HG02798 (cell line): ENCODE results near the gene KCNH3.

Source experiments
- ATAC-seq: cut with Tn5 transposase; IDR thresholded peaks from one replicate; pipeline ENCODE4 v1.9.1; 2021; ENCODE audit warnings: mild to moderate bottlenecking; ENCODE audit not compliant: unreplicated experiment, poor library complexity

Gene KCNH3

DNA sequence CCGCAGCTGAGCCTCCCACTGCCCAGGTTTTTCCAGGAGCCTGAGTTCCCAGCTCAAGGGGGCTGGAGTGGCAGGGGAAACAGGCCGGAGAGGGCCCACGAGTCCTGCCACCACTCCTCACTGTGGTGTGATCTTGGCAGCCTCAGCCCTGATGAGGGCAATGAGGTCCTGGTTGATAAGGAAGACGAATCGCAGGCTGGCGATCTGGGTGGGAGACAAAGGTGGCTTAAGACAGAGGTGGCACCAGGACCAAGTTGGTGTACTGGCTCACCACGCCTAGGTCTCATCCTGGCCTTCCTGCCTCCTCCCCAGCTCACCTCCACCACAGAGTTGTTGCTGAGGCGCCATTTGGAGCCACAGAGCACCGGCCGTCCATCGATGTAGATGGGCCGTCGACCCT lies 19.7 kb downstream of the KCNH3 start:
- ATAC-seq = no peak

DNA sequence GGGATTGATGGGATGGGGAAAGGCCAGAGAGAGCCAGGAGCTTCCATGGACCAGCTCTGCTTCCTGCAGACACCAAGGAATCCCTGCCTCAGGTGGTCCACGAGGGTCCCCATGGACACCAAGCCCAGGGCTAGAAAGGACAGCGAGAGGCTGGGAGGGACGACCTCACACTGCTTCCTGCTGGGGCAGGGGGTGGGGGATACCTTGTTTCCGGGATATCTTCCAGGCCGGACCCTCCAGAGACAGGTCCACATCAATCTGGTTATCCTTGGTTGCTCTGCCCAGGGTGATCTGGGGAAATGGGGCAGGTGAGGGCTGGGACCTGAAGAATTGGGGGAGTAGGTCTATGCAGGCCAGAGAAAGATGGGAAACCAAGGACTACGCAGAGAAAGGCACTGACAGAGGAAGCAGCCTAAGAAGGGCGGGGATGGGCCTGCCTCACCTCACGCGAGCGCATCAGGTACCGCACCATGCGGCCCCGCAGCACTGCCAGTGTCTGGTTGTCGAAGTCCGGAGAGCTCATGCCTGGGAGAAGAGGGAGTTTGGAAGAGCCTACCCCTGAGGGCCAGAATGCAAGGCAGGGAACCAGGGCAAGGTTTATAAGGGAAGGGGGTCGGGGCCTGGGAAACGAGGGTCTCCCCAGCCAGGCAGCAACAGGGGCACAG lies 20.3 kb downstream of the KCNH3 start:
- no peak for ATAC-seq

DNA sequence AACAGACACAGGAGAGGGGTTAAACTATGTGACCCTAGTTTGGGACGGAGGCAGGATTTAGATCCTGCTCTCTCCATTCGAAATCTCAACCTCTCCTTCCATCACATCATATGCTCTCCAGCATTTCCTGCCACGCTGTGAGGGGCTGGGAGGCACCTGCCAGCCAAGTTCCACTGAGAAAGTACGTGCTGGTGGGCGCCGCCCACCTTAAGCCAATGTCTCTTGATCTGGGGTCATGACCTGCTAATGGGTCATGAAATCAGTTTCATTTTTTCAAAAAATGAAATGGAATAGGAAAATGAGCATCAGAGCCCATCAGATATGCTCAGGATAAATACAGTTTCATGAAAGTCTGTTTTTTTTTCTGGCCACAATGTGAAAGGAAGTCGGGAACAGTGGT lies 21.9 kb downstream of the KCNH3 start:
- ATAC-seq = no peak

DNA sequence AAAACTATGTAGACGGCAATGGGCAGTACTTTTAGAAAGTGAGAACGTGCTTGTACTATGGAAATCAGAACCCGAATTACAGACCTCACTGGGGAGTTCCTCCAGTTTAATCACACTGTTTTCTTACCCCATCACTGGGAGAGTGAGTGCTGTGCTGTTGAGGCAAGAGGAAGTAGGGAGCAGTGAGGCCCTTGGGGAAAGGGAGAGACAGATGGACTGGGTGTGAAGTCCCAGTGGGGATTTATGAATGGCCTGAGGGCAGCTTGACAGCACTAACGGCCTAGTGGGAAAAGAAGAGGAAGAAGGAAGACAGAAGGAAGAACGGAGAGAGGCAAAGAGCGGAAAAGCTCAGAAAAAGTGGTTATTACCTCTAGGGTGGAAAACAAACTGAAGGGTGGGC lies 23.4 kb downstream of the KCNH3 start:
- no peak for ATAC-seq

DNA sequence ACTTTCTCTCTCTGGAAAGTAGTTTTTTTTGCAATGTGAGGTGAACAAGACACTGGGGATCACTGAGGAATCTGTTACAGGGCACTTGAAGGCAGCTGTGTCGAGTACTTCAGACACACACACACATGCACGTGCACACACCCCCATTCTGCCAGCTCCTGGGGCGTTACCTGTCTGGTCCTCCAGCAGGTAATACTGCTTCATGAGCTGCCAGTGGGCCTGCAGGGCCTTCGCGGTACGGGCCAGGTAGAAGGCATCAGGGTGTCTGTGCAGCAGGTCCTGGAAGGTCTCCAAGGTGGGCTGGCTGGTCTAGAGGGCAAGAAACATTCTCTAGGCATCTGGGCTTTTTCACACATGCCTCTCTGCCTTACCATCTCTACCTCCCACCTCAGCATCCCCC lies 24.0 kb downstream of the KCNH3 start:
- no peak for ATAC-seq

DNA sequence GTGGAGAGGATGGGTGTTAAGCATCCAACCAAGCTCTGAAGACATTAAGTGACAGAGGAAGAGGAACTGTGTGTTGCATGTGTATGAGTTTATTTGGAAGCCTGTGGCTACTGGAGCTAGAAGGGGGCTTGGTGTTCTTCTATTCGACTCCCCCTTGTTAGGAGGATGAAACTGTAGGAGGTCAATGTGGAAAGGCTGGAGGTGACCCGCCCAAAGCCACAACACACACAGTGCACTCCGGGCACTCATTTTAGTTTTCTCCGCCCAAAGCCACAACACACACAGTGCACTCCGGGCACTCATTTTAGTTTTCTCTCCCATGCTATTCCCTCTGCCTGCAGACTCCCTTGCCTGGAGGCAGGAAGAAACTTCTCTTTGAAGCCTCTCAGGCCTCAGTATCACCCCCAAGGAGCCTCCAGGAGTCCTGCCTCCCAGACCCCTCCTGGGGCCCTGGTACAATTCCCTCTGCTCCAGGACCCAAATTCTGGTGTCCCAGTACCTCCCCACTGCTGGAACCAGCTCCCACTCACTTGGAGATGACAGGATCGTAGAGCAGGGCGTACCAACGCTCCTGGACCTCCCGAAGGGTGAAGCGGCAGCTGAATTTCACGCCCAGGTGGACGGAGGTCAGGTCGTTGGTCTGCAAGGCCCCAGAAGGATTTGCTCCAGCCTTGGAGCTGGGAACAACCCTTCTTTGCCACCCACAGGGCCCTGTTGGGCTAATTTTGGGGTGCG lies 25.3 kb downstream of the KCNH3 start:
- ATAC-seq = no peak

DNA sequence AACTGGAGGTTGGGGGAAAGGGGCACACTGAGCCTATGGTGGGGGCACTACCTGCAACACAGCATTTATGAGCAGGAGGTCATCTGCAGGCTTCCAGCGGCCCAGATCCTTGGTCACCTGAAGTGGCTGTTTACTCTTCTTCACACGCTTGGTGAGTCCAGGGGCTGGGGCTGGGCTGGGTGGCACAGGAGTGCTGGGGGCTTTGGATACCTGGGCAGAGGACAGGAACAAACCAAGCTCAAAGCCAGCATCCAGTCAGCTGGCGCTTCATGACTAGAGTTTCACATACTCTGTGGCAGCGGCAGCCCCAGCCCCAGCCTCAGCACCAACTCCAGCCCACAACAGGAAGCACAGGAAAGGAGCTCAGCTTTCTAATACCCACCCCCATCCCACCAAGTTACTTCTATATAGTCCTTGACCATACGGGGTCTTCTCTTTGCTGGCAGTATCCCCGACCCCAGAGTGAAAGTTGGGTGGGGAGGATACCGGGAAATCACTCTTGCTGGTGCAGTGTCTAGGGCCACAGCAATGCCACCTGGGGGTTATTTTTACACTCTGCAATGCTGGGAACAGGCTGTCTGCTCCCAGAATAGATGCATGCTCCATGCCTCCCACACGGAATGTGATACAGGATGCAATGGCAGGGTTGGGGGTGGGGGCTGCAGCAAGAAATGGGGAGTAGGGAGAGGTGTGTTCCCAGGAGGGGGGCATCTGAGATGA lies 26.0 kb downstream of the KCNH3 start:
- ATAC-seq = no peak

DNA sequence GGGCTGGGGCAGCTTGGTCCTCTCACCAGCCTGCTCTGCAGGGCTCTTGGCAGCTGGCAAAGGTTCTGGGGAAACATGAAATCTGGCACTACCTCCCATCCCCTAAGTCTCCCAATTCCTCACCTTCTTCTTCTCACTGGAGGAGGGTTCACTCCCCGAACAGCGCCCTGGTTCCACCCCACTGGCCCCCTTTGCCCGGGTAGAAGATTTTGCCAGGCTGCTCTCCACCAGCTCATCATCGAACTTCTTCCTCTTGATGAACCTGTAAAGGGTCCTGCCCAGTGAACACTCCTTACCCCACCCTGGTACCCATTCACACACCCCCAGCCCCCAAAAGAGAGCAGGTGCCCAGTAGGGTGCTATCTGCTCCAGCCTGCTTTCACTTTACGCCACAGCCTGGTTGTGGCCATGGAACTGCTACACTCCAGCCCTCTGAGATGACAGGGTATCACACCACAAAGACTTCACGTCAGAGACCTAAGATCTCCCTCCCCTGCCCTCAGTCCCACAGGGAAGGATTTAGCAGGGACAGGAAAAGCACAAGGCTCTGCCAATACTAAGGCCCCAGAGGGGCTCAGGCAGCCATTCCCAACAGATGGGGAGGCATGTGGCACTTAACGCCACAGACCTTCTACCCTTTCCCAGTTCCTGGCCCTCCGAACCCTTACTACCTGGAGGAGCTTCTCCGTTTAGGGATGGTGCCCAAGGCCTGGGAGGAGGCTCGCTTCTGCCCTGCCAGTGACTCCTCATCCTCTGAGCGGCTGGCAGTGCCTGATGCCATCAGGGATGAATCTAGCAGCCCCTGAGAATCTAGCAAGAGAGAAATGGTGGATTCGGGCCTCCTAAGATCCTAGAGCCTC lies 26.8 kb downstream of the KCNH3 start:
- ATAC-seq = no peak

DNA sequence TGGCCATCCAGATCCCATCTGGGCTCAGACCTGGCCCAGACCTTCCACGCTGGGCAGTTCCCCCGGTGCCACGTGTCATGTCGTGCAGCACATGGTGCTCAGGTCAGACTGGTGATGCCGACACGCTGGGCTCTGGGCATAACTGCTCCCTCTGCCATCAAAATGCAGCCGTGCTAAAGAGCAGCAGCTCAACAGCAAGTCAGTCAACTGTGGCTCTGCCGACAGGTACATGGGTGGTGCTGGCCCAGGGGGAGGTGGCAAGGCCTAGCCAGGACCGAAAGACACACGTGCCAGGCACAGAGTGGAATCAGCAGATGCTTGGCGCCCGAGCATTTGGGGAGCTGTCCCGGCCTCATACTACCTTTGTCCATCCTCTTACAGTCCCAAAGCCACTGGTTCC lies 27.5 kb downstream of the KCNH3 start:
- ATAC-seq = no peak

DNA sequence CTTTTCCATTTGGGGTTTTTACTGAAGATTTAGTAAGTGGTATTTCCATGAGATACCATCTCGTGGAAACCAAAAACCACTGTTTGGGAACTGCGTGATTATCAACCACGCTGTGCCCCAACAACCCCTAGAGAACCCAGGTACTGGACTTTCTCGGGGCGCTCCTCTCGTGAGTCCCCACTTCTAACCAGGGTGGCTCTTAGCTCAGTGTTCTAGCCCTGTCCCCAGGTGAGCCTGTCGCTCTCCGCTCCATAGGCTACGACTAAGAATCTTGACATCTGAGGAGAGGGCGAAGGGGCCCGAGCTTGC lies 28.4 kb downstream of the KCNH3 start:
- ATAC-seq = peak; percentile 8

DNA sequence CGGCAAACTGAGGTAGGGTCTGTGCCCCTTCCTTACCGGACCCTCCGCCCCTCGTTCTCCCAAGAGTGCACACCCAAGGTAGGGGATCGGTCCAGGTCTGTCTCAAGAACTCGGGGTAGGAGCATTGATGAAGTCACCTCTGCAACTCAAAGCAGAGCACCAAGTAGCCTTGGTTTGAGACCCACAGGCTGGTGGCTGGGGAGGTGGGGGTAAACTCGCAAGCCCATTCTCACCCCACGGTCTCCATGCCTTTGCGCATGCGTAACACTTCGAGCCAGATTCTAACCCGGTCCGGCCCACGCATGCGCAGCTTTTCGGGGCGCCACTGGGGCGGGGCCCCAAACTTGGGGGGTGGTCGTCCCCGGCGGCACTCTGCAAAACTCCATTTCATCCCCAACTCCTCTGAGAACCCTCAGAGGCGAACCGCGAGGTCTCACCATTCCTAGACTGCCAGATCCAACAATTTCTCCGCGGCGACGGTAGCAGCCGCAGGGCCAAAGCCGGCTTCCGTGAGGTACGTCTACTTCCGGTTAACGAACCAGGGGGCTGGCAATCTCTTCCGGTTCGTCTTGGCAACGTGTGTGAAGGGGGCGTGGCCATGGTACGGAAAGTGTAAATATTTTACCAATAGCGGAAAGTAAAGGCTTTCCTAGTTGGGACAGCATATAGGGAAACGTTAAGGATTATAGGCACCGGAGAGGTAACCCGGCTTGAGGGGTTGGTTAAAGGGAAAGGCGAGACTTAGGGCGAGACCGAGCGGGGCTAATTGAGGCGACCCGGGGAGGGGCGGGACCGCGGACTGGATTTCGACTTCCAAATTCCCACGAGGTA lies 29.0 kb downstream of the KCNH3 start, which contains the start of gene MCRS1:
MCRS1 (minus strand) TSS at position 532 of the 831 bp plus-strand sequence. CDS start 1,411 bp downstream, outside the sequence.
- peak; percentile 88 for ATAC-seq

DNA sequence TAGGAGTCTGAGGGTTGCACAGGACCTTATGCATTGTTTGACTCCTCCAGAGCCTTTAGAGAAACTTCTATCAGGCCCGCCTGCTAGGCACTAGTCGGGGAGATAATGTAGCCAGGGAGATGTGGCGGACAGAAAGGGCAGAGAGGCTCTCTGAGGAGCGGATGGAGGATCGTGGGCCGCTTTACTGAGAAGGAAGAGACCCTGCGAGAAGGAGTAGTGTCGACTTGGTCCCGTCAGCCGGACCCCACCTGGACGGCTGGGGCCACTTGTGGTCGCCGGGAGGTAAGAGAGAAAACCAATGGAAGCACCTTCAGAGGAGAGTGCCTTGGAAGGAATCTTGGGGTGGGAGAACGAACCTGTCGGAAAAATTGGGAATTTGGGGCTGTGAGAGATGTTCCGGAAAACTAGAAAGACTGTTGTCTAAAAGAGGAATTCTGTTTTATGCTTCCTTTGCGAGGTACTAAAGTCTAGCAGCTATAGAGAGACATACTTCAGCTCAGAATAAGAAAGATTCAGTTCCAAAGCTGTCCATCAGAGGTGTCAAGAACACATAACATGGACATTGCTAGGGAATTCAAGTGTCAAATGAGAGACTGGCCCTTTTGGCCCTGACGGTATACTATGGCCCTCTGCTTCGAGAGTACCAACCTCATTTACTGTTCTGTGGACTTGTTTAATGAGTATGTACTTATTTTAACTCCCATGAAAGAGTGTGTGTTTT lies 29.8 kb downstream of the KCNH3 start:
- peak; percentile 15 for ATAC-seq

DNA sequence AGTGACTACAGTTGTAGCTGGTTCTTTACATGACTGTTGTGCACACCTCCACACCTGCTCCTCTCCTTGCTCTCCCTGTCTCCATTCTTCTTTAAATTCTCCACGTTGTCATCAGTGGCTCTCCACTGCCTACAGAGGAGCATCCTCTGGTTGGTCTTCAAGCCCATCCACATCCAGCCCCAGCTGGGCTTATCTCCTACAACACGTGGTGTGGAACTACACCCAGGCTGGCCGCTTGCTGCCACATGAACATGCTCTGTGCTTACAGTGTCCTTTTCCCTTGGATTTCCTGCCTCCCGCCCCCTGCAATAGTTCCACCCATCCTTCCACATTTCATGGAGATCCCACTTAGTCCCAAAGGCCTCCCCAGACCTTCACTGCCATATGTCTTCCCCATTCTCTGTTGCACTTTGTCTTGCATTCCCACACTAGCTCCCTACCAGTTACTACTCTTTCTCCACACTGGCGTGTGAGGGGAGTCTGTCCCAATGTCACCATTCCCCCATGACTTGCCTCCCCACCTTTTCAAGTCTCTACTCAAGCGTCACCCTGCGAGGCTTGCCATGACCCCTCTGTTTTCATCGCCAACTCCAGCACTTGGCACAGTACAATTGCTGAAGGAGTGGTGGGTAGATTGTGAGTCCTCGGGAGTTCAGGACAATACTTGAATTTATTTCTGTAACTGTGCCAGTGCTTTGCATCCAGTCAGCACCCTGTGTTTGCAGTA lies 38.9 kb downstream of the KCNH3 start:
- no peak for ATAC-seq

DNA sequence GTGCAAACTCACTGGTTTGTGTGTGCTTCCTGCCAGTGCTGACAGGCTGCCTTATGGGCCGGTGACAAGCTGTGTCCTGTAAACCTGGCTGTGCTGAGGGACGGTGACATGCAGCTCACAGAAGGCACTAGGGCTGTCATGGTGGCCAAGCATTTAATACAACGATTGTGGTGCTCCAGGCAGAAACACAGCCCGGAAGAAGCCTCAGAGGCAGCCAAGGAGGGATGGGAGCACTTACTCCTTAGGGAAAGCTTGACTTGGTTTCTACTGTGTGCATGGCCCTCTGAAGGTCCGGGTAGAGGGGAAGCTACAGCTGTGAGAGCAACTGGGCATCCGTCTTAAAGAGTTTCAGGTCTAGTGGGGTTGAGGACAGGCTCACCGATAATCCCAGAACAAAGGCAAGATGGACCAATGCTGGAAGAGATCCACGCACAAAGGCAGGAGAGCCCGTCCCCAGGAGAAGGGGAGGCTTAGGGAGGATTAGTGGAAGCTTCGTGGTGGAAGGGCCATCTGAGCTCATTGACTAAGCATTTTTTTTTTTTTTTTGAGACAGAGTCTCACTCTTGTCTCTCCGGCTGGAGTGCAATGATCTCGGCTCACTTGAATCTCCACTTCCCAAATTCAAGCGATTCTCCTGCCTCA lies 39.8 kb downstream of the KCNH3 start:
- ATAC-seq = no peak

DNA sequence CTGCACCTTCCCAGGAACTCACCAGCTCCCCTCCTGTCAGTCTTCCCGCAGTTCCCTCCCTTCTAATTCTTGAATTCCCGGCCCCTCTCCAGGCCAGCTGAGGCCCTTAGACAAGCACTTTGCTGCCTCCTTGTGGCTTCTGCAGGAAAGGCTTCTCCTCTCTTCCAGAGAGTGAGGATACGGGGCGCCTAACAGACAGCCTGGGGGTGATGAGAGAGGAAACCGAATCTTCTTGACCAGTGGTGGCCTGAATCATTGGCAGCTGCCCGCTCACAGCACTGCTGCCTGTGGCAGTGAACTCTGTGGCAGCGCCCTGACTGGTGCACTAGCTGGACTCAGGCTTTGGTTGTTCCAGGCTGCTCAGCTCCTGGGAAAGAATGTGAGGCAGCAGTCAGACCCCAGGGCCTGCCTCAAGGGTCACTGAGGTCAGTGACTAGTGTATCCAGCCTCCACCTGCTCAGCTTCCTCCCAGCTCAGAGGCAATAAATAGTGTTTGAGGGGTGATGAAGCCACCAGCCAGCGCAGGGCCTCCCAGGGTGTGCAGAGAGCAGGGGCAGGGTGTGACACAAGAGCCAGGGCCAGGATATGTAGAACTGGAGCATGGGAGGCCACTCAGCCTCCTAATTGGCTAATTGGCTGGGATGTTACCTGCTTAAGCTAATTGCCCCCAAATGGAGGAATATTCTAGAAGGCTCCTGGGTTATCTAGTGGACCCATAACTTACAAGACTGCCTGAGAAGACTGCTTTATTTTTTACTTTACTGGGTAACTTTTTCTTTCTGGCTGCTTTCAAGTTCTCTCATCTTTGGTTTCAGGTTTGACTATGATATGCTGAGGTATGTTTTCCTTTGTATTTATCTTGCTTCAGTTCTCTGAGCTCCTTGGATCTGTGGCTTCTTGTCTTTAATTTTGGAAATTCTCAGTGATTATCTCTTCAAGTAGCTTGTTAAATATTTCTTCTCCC lies 42.0 kb downstream of the KCNH3 start:
- ATAC-seq = peak; percentile 42

DNA sequence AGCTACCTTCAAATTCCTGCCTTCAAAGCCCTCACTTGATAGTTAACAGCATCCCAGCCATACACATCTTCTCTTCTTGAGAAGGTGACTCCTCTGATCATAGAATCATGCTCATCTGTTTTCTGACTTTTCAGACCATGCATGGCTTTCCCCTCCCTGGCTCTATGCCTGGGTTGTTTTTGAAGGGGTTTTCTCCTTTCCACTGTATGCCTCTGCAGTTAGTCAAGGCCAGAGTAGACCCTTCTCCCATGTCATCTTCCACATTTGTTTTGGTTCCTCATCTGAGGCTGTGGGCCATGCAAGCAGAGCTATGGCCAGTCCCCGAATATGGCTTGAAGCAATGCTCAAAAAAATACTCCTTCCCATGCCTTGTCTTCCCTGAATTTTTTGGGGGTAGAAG lies 43.4 kb downstream of the KCNH3 start:
- no peak for ATAC-seq

DNA sequence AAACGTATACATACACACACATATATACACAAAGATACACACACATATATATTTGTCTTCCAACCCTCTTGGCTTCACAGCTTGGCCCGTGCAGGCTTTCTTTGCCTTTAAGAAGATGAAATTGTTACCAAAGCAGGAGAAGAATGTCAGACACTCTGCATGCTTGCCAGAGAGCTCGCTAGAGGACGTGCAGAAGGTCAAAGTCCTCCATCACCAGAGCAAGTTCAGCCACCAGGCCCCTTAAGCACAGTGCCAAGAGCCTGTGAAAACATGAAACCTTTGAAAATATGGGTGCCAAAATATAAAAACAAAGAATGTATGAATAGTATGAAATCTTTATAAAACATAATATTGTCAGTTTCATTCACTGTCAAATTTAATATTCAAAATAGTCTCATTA lies 44.0 kb downstream of the KCNH3 start:
- ATAC-seq = no peak
